ENCODE data around the gene SLC2A5.

Gene SLC2A5

GRCh38 chr1:9061252-9061960 is 8.0 kb downstream of the SLC2A5 start:
- Histone ChIP-seq H3K36me3 (replicated peaks; ENCODE audit: low read depth, low read length) (no peaks in the 10 kb centered on the region), H3K27ac (ENCODE audit: low read length) (no peak overlapping the region), H3K9me3 (ENCODE audit: insufficient read depth, low read length) (no peaks in the 10 kb centered on the region), H3K79me2 (ENCODE audit: low read length) (no peaks in the 10 kb centered on the region), H4K20me1 (ENCODE audit: insufficient read depth, low read length) (no peaks in the 10 kb centered on the region), H3K4me1 (ENCODE audit: low read length) (peaks cover 6% of the 10 kb centered on the region; the same call in 1 of the 2 replicates), H3K9ac (ENCODE audit: low read length) (no peak overlapping the region), H3K27me3 (ENCODE audit: low read depth, low read length) (no peaks in the 10 kb centered on the region), H3K4me2 (ENCODE audit: low read length) (no peak overlapping the region), H3K4me3 (ENCODE audit: low read length) (no peak overlapping the region), H2AFZ (ENCODE audit: low read depth, low read length) (no peak overlapping the region)
- no peak for TF ChIP-seq CTCF (IDR thresholded peaks at IDR 0.05; ENCODE audit: low read depth, low read length)
- no peak for TF ChIP-seq EZH2phosphoT487 (IDR thresholded peaks at IDR 0.05; ENCODE audit: low read depth)

DNA sequence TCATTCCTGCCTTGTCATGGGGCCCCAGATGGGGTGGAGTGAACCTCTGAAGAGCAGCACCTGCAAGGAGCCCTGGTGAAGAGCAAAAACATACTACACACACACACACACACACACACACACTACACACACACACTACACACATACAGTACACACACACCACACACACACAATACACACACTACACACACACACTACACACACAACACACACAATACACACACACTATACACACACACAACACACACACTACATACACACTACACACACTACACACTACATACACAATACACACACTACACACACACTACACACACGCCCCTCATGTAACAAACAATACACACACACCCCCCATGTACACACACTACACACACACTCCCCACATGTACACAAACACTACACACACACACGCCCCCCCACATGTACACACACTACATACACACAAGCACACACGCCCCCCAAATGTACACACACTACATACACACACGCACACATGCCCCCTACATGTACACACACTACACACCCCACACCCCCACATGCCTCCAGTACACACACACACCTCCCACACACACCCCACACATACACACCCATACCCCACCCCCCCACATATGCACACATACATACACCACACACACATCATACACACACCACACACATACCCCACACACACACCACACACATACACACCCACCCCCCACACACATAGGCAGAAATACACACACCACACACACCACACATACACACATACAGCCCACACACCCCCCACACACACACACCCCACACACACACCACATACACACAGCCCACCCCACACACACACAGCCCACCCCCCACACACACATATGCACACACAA is 9.3 kb downstream of the SLC2A5 start:
- Histone ChIP-seq H3K9me3 (ENCODE audit: insufficient read depth, low read length) (no peaks in the 10 kb centered on the region), H3K27me3 (ENCODE audit: low read depth, low read length) (no peaks in the 10 kb centered on the region), H3K36me3 (replicated peaks; ENCODE audit: low read depth, low read length) (no peaks in the 10 kb centered on the region), H3K9ac (ENCODE audit: low read length) (no peak overlapping the region), H3K27ac (ENCODE audit: low read length) (no peak overlapping the region), H3K4me1 (ENCODE audit: low read length) (peaks cover 6% of the 10 kb centered on the region; the same call in 1 of the 2 replicates), H3K4me3 (ENCODE audit: low read length) (no peak overlapping the region), H2AFZ (ENCODE audit: low read depth, low read length) (no peak overlapping the region), H4K20me1 (ENCODE audit: insufficient read depth, low read length) (no peaks in the 10 kb centered on the region), H3K4me2 (ENCODE audit: low read length) (no peak overlapping the region), H3K79me2 (ENCODE audit: low read length) (no peaks in the 10 kb centered on the region)
- no peak for TF ChIP-seq CTCF (IDR thresholded peaks at IDR 0.05; ENCODE audit: low read depth, low read length)
- TF ChIP-seq EZH2phosphoT487 (IDR thresholded peaks at IDR 0.05; ENCODE audit: low read depth): no peak

- H3K4me2 ChIP-seq (ENCODE audit: low read length): no peak overlapping the region
- no peaks in the 10 kb centered on the region for H3K9me3 ChIP-seq (ENCODE audit: insufficient read depth, low read length)
- peaks cover 6% of the 10 kb centered on the region; the same call in 1 of the 2 replicates for H3K4me1 ChIP-seq (ENCODE audit: low read length)
- no peak overlapping the region for H3K9ac ChIP-seq (ENCODE audit: low read length)
- H3K4me3 ChIP-seq (ENCODE audit: low read length): no peak overlapping the region
- H3K27me3 ChIP-seq (ENCODE audit: low read depth, low read length): no peaks in the 10 kb centered on the region
- TF ChIP-seq EZH2phosphoT487 (IDR thresholded peaks at IDR 0.05; ENCODE audit: low read depth) (no peak), CTCF (IDR thresholded peaks at IDR 0.05; ENCODE audit: low read depth, low read length) (no peak)
- H2AFZ ChIP-seq (ENCODE audit: low read depth, low read length): no peak overlapping the region
- no peaks in the 10 kb centered on the region for H3K36me3 ChIP-seq (replicated peaks; ENCODE audit: low read depth, low read length)
- H3K27ac ChIP-seq (ENCODE audit: low read length): no peak overlapping the region
- no peaks in the 10 kb centered on the region for H4K20me1 ChIP-seq (ENCODE audit: insufficient read depth, low read length)
- H3K79me2 ChIP-seq (ENCODE audit: low read length): no peaks in the 10 kb centered on the region
Measured at GRCh38 chr1:9058465-9058864, 11.0 kb downstream of the SLC2A5 start.

- Histone ChIP-seq H3K79me2 (ENCODE audit: low read length) (no peaks in the 10 kb centered on the region), H4K20me1 (ENCODE audit: insufficient read depth, low read length) (no peaks in the 10 kb centered on the region), H2AFZ (ENCODE audit: low read depth, low read length) (no peak overlapping the region), H3K4me2 (ENCODE audit: low read length) (no peak overlapping the region), H3K9me3 (ENCODE audit: insufficient read depth, low read length) (no peaks in the 10 kb centered on the region), H3K4me1 (ENCODE audit: low read length) (peaks cover 4% of the 10 kb centered on the region; the same call in 1 of the 2 replicates), H3K4me3 (ENCODE audit: low read length) (no peak overlapping the region), H3K27ac (ENCODE audit: low read length) (no peak overlapping the region), H3K9ac (ENCODE audit: low read length) (no peak overlapping the region), H3K27me3 (ENCODE audit: low read depth, low read length) (no peaks in the 10 kb centered on the region), H3K36me3 (replicated peaks; ENCODE audit: low read depth, low read length) (no peaks in the 10 kb centered on the region)
- TF ChIP-seq CTCF (IDR thresholded peaks at IDR 0.05; ENCODE audit: low read depth, low read length): no peak
Measured at GRCh38 chr1:9057851-9058250, 11.6 kb downstream of the SLC2A5 start.

All from OCI-LY3 (cell line).